GM12878 (cell line): ENCODE results near the gene SMARCC1. TPM values are rescaled to one million over a fixed set of nuclear protein-coding genes. Genes with fewer than 3 reads are reported as not detected.

Experiments used
- ATAC-seq: fragments of 200-7000 bp; cut with Tn5 transposase; 3 replicates; pipeline ENCODE4 v1.9.1; 2020; ENCODE audit warnings: mild to moderate bottlenecking, moderate library complexity
- BruUV-seq: library from RNA; stranded (reverse); fragments of 400-500 nt; replicated peaks from 2 replicates; lab custom pipeline; 2021; lab: Mats Ljungman, UMichigan
- CTCF ChIA-PET: fragments of 300-600 bp; sonication (Branson Sonifier 250); formaldehyde crosslinking; extraction: SDS; loops from one replicate; lab custom pipeline; 2021; ENCODE audit warnings: inconsistent platforms; lab: Yijun Ruan, JAX
- POLR2A ChIA-PET: fragments of 350-600 bp; formaldehyde crosslinking; extraction: SDS; loops from one replicate; lab custom pipeline; 2021; ENCODE audit warnings: inconsistent platforms; lab: Charles Lee
- RAD21 ChIA-PET: fragments of 300-600 bp; sonication (Branson Sonifier 250); formaldehyde crosslinking; loops from one replicate; lab custom pipeline; 2023; ENCODE audit warnings: antibody characterized with exemption; ENCODE audit not compliant: unreplicated experiment; lab: Charles Lee
- SMC1A ChIA-PET: fragments of 300-600 bp; sonication (Branson Sonifier 250); formaldehyde crosslinking; loops from one replicate; lab custom pipeline; 2023; ENCODE audit not compliant: unreplicated experiment, uncharacterized antibody; lab: Charles Lee
- DNase-seq: peaks from one replicate; pipeline ENCODE4 v3.0.0-alpha.2; 2011; ENCODE audit warnings: low read depth, low spot score
- FAIRE-seq: peaks from 3 replicates; lab custom pipeline; 2011; peaks lifted over from hg19 to GRCh38; lab: Jason Lieb, UNC
- H2AFZ ChIP-seq: 2 replicates; pipeline ENCODE4 v1.6.0; 2011; ENCODE audit warnings: low read depth, low read length, control low read depth; ENCODE audit not compliant: control insufficient read depth
- H3K27ac ChIP-seq: 2 replicates; pipeline ENCODE4 v1.5.1; 2011; ENCODE audit warnings: control low read depth; ENCODE audit not compliant: control insufficient read depth, insufficient read depth
- H3K27me3 ChIP-seq, 2 experiments: replicated peaks in 1 of 2; 2 replicates each; pipeline versions ENCODE4 v1.6.0 to v1.6.1; 2011; ENCODE audit warnings: low read length in 1 of 2; ENCODE audit not compliant: control insufficient read depth in 2 of 2, insufficient read depth in 2 of 2
- H3K36me3 ChIP-seq, 2 experiments: 2 replicates each; pipeline ENCODE4 v1.5.1; 2011; ENCODE audit warnings: low read length in 1 of 2; ENCODE audit not compliant: control insufficient read depth in 2 of 2, insufficient read depth in 2 of 2
- H3K4me1 ChIP-seq: 2 replicates; pipeline ENCODE4 v1.6.1; 2011; ENCODE audit warnings: mild to moderate bottlenecking, low read length, moderate library complexity, mixed read lengths; ENCODE audit not compliant: control insufficient read depth, insufficient read depth
- H3K4me2 ChIP-seq: 2 replicates; pipeline ENCODE4 v1.6.0; 2011; ENCODE audit warnings: control low read depth; ENCODE audit not compliant: control insufficient read depth, insufficient read depth
- H3K4me3 ChIP-seq: fragments of 200-600 bp; sonication (generic); 2 replicates; pipeline ENCODE4 v1.5.1; 2016
- H3K79me2 ChIP-seq: 2 replicates; pipeline ENCODE4 v1.6.0; 2011; ENCODE audit warnings: low read length; ENCODE audit not compliant: control insufficient read depth, insufficient read depth
- H3K9ac ChIP-seq: 2 replicates; pipeline ENCODE4 v1.8.0; 2011; ENCODE audit warnings: low read length, control low read depth, mixed read lengths; ENCODE audit not compliant: control insufficient read depth, insufficient read depth
- H3K9me3 ChIP-seq: replicated peaks from 3 replicates; pipeline ENCODE4 v1.5.1; 2011; ENCODE audit warnings: mild to moderate bottlenecking, low read length; ENCODE audit not compliant: control insufficient read depth, insufficient read depth
- H4K20me1 ChIP-seq: 2 replicates; pipeline ENCODE4 v1.6.0; 2011; ENCODE audit not compliant: control insufficient read depth, insufficient read depth
- EP300 ChIP-seq, 2 experiments: fragments of 150-350 bp in 1 of 2; IDR thresholded peaks; 2 replicates each; pipeline ENCODE4 v1.6.1; 2011 to 2012; ENCODE audit warnings: low read depth in 2 of 2, low read length in 2 of 2, borderline replicate concordance in 1 of 2, improper control_type of control experiment in 1 of 2, inconsistent platforms in 1 of 2; ENCODE audit not compliant: control insufficient read depth in 1 of 2
- WGBS: methylation state at CpG from one replicate; pipeline ENCODE4 v1.1.6; 2016; ENCODE audit warnings: low lambda C conversion rate; ENCODE audit not compliant: insufficient replicate concordance, insufficient coverage; ENCODE audit errors: missing lambda C conversion rate; 5-methylcytosine and 5-hydroxymethylcytosine counted together
- in situ Hi-C: fragments of 300-500 bp; cut with MboI; formaldehyde crosslinking; loops from 9 replicates; pipeline ENCODE4 v1.14.3; 2018; ENCODE audit warnings: mixed read lengths
- intact Hi-C: fragments of 100-400 bp; cut with micrococcal nuclease; formaldehyde crosslinking; loops from one replicate; pipeline ENCODE4 v1.14.2; 2022; ENCODE audit not compliant: unreplicated experiment
- polyA plus RNA-seq, 11 experiments: library from polyadenylated mRNA; depleted of rRNA in 4 of 11; unstranded in 6 of 11; stranded (reverse) in 5 of 11; fragments of >200 nt; fragmentation: Nextera tagmentation in 4 of 11; fragmentation: Illumina TruSeq in 1 of 11; extraction: Ambion mirVana in 4 of 11; extraction: Trizol in 1 of 11; gene quantifications; 1 replicate in 1 of 11; 2 replicates in 10 of 11; pipeline versions ENCODE4 v1.2.1 to v1.2.3, GENCODE V29; 2011 to 2016; ENCODE audit warnings: inconsistent platforms in 2 of 11, missing spikeins in 2 of 11, low read depth in 1 of 11
- total RNA-seq, 4 experiments: library from RNA; depleted of rRNA in 3 of 4; stranded (reverse); fragments of >200 nt in 3 of 4; fragmentation: Illumina TruSeq in 1 of 4; extraction: Trizol in 1 of 4; gene quantifications; 2 replicates each; pipeline versions ENCODE4 v1.2.1 to v1.2.3, GENCODE V29; 2013 to 2021
- TF ChIP-seq, protein P1 (sequence below): fragments of 450-650 bp; IDR thresholded peaks from 2 replicates; pipeline ENCODE4 v1.6.1; 2017; ENCODE audit warnings: mild to moderate bottlenecking, moderate library complexity
- TF ChIP-seq, protein P2 (sequence below): fragments of 450-650 bp; IDR thresholded peaks from 2 replicates; pipeline ENCODE4 v1.6.1; 2017; ENCODE audit warnings: low read depth, mild to moderate bottlenecking, moderate library complexity
- TF ChIP-seq, protein P3 (sequence below): IDR thresholded peaks from 2 replicates; pipeline ENCODE4 v1.6.1; 2011; ENCODE audit warnings: mild to moderate bottlenecking, low read depth, low read length, moderate library complexity; ENCODE audit not compliant: insufficient replicate concordance
- TF ChIP-seq, protein P4 (sequence below), 3 experiments: IDR thresholded peaks in 2 of 3; conservative IDR thresholded peaks in 1 of 3; 2 replicates each; pipeline ENCODE4 v1.5.1; 2011; ENCODE audit warnings: low read depth in 3 of 3, low read length in 3 of 3, mild to moderate bottlenecking in 3 of 3, control low read depth in 2 of 3, moderate library complexity in 2 of 3, inconsistent platforms in 1 of 3, mixed read lengths in 1 of 3; ENCODE audit not compliant: control insufficient read depth in 2 of 3, insufficient read depth in 1 of 3; ENCODE audit errors: extremely low read depth in 1 of 3
- TF ChIP-seq, protein P5 (sequence below): IDR thresholded peaks from 2 replicates; pipeline ENCODE4 v1.6.1; 2012; ENCODE audit warnings: low read depth, low read length, improper control_type of control experiment
- TF ChIP-seq, protein P6 (sequence below): fragments of 450-650 bp; formaldehyde crosslinking; IDR thresholded peaks from 2 replicates; pipeline ENCODE4 v1.5.0; 2022; ENCODE audit warnings: mild to moderate bottlenecking, missing genetic modification characterization

SMARCC1 gene
- total and polyA plus RNA-seq, 10 of the 15 experiments (the other 5 are each of a cell fraction or from before 2014, with no cell fraction given) = 26.6 to 147 (median 57.1) TPM

DNA sequence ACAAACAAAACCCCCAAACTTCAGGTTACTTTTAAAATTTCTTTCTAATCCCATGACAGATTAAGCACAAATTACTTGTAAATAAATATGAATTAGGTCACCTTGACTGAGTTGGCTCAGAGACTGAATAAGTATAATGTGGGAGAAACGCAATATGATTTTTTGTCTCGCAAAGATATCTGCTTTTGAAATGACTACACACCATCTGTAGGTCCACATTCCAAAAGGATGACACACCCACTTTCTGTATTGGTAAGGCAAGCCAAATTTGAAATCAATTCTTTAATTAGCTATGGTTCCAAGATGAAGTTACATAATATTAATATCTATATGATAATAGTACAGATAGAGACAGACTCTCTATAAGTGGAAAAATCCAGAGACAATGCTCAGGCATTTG is 136.1 kb downstream of the SMARCC1 start:
- Histone ChIP-seq H3K4me2 (no peak overlapping the region), H3K4me3 (no peak overlapping the region), H3K9ac (no peak overlapping the region), H3K79me2 (no peaks in the 10 kb centered on the region; the same call in 1 of the 2 replicates), H3K9me3 (no peaks in the 10 kb centered on the region), H4K20me1 (no peaks in the 10 kb centered on the region; the same call in 1 of the 2 replicates), H3K36me3 (peaks cover 7 to 34% of the 10 kb centered on the region in 2 experiments; a peak in 3 of 4 replicates), H3K4me1 (no peaks in the 10 kb centered on the region), H3K27ac (no peak overlapping the region), H2AFZ (no peak overlapping the region), H3K27me3 (no peaks in the 10 kb centered on the region)
- no TSS peak for BruUV-seq
- DNase-seq = no peak
- ChIA-PET CTCF (no interaction called here), POLR2A (no interaction called here), SMC1A (no interaction called here), RAD21 (no interaction called here)
- FAIRE-seq = no peak
- intact Hi-C loops = no loop called here
- in situ Hi-C loops = no loop called here
- WGBS = 100% methylated on average over 2 of the region's 2 CpGs
- no peak for ATAC-seq
- TF ChIP-seq, protein P1, sequence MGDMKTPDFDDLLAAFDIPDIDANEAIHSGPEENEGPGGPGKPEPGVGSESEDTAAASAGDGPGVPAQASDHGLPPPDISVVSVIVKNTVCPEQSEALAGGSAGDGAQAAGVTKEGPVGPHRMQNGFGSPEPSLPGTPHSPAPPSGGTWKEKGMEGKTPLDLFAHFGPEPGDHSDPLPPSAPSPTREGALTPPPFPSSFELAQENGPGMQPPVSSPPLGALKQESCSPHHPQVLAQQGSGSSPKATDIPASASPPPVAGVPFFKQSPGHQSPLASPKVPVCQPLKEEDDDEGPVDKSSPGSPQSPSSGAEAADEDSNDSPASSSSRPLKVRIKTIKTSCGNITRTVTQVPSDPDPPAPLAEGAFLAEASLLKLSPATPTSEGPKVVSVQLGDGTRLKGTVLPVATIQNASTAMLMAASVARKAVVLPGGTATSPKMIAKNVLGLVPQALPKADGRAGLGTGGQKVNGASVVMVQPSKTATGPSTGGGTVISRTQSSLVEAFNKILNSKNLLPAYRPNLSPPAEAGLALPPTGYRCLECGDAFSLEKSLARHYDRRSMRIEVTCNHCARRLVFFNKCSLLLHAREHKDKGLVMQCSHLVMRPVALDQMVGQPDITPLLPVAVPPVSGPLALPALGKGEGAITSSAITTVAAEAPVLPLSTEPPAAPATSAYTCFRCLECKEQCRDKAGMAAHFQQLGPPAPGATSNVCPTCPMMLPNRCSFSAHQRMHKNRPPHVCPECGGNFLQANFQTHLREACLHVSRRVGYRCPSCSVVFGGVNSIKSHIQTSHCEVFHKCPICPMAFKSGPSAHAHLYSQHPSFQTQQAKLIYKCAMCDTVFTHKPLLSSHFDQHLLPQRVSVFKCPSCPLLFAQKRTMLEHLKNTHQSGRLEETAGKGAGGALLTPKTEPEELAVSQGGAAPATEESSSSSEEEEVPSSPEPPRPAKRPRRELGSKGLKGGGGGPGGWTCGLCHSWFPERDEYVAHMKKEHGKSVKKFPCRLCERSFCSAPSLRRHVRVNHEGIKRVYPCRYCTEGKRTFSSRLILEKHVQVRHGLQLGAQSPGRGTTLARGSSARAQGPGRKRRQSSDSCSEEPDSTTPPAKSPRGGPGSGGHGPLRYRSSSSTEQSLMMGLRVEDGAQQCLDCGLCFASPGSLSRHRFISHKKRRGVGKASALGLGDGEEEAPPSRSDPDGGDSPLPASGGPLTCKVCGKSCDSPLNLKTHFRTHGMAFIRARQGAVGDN = no peak
- TF ChIP-seq EP300 (IDR thresholded peaks at IDR 0.05; ENCODE audit: borderline replicate concordance in 1 of 2, control insufficient read depth in 1 of 2, low read depth in 2 of 2, low read length in 2 of 2) = no peak
- TF ChIP-seq, protein P2, sequence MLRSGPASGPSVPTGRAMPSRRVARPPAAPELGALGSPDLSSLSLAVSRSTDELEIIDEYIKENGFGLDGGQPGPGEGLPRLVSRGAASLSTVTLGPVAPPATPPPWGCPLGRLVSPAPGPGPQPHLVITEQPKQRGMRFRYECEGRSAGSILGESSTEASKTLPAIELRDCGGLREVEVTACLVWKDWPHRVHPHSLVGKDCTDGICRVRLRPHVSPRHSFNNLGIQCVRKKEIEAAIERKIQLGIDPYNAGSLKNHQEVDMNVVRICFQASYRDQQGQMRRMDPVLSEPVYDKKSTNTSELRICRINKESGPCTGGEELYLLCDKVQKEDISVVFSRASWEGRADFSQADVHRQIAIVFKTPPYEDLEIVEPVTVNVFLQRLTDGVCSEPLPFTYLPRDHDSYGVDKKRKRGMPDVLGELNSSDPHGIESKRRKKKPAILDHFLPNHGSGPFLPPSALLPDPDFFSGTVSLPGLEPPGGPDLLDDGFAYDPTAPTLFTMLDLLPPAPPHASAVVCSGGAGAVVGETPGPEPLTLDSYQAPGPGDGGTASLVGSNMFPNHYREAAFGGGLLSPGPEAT = no peak
- TF ChIP-seq, protein P3, sequence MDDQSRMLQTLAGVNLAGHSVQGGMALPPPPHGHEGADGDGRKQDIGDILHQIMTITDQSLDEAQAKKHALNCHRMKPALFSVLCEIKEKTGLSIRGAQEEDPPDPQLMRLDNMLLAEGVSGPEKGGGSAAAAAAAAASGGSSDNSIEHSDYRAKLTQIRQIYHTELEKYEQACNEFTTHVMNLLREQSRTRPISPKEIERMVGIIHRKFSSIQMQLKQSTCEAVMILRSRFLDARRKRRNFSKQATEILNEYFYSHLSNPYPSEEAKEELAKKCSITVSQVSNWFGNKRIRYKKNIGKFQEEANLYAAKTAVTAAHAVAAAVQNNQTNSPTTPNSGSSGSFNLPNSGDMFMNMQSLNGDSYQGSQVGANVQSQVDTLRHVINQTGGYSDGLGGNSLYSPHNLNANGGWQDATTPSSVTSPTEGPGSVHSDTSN = no peak
- TF ChIP-seq, protein P4, sequence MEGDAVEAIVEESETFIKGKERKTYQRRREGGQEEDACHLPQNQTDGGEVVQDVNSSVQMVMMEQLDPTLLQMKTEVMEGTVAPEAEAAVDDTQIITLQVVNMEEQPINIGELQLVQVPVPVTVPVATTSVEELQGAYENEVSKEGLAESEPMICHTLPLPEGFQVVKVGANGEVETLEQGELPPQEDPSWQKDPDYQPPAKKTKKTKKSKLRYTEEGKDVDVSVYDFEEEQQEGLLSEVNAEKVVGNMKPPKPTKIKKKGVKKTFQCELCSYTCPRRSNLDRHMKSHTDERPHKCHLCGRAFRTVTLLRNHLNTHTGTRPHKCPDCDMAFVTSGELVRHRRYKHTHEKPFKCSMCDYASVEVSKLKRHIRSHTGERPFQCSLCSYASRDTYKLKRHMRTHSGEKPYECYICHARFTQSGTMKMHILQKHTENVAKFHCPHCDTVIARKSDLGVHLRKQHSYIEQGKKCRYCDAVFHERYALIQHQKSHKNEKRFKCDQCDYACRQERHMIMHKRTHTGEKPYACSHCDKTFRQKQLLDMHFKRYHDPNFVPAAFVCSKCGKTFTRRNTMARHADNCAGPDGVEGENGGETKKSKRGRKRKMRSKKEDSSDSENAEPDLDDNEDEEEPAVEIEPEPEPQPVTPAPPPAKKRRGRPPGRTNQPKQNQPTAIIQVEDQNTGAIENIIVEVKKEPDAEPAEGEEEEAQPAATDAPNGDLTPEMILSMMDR (IDR thresholded peaks at IDR 0.05 in 2 of 3, conservative IDR thresholded peaks at IDR 0.05 in 1 of 3; ENCODE audit: control insufficient read depth in 2 of 3, extremely low read depth in 1 of 3, insufficient read depth in 1 of 3, low read depth in 3 of 3, low read length in 3 of 3) = no peak
- TF ChIP-seq, protein P5, sequence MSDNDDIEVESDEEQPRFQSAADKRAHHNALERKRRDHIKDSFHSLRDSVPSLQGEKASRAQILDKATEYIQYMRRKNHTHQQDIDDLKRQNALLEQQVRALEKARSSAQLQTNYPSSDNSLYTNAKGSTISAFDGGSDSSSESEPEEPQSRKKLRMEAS = no peak
- TF ChIP-seq, protein P6, sequence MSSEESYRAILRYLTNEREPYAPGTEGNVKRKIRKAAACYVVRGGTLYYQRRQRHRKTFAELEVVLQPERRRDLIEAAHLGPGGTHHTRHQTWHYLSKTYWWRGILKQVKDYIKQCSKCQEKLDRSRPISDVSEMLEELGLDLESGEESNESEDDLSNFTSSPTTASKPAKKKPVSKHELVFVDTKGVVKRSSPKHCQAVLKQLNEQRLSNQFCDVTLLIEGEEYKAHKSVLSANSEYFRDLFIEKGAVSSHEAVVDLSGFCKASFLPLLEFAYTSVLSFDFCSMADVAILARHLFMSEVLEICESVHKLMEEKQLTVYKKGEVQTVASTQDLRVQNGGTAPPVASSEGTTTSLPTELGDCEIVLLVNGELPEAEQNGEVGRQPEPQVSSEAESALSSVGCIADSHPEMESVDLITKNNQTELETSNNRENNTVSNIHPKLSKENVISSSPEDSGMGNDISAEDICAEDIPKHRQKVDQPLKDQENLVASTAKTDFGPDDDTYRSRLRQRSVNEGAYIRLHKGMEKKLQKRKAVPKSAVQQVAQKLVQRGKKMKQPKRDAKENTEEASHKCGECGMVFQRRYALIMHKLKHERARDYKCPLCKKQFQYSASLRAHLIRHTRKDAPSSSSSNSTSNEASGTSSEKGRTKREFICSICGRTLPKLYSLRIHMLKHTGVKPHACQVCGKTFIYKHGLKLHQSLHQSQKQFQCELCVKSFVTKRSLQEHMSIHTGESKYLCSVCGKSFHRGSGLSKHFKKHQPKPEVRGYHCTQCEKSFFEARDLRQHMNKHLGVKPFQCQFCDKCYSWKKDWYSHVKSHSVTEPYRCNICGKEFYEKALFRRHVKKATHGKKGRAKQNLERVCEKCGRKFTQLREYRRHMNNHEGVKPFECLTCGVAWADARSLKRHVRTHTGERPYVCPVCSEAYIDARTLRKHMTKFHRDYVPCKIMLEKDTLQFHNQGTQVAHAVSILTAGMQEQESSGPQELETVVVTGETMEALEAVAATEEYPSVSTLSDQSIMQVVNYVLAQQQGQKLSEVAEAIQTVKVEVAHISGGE (CRISPR knock-in tag) = no peak
